Small intestine (tissue), 7 donors: ENCODE data around the gene DENND2D. TPM values are rescaled to one million over a fixed set of nuclear protein-coding genes. Genes with fewer than 3 reads are reported as not detected.

Experiments used
- DNase-seq, 2 donors: peaks; one replicate each; pipeline versions ENCODE4 v3.0.0 to v3.0.0-alpha.2; 2013
- FAIRE-seq: peaks from 2 replicates; lab custom pipeline; 2012; peaks lifted over from hg19 to GRCh38; lab: Jason Lieb, UNC
- H3K27ac ChIP-seq, 3 donors: one replicate each; pipeline ENCODE4 v1.5.1; 2013; ENCODE audit warnings: low read length in 2 of 3, mild to moderate bottlenecking in 2 of 3, control low read depth in 1 of 3, inconsistent platforms in 1 of 3, low read depth in 1 of 3, moderate library complexity in 1 of 3
- H3K27me3 ChIP-seq, 3 donors: one replicate each; pipeline ENCODE4 v1.6.1; 2013; ENCODE audit warnings: low read length in 3 of 3, inconsistent platforms in 1 of 3; ENCODE audit not compliant: control insufficient read depth in 3 of 3, insufficient read depth in 3 of 3
- H3K36me3 ChIP-seq, 3 donors: one replicate each; pipeline ENCODE4 v1.6.1; 2013; ENCODE audit warnings: low read length in 3 of 3, inconsistent platforms in 1 of 3, low read depth in 1 of 3, mild to moderate bottlenecking in 1 of 3, moderate library complexity in 1 of 3; ENCODE audit not compliant: control insufficient read depth in 3 of 3, insufficient read depth in 2 of 3
- H3K4me1 ChIP-seq, 3 donors: one replicate each; pipeline ENCODE4 v1.6.1; 2013; ENCODE audit warnings: low read length in 2 of 3, inconsistent platforms in 1 of 3, low read depth in 1 of 3, mild to moderate bottlenecking in 1 of 3, moderate library complexity in 1 of 3; ENCODE audit not compliant: control insufficient read depth in 3 of 3, insufficient read depth in 2 of 3
- H3K4me3 ChIP-seq, 3 donors: one replicate each; pipeline ENCODE4 v1.5.1; 2013; ENCODE audit warnings: low read length in 3 of 3, control low read depth in 1 of 3, inconsistent platforms in 1 of 3, low read depth in 1 of 3, mild to moderate bottlenecking in 1 of 3, moderate library complexity in 1 of 3
- H3K9me3 ChIP-seq, 2 donors: one replicate each; pipeline ENCODE4 v1.6.1; 2013; ENCODE audit warnings: low read depth in 1 of 2, low read length in 1 of 2; ENCODE audit not compliant: control insufficient read depth in 2 of 2, insufficient read depth in 1 of 2
- WGBS, 3 donors: extraction: QIAGEN DNeasy Blood & Tissue Kit; methylation state at CpG; one replicate each; pipeline ENCODE4 v1.1.7; 2013; 5-methylcytosine and 5-hydroxymethylcytosine counted together
- polyA plus RNA-seq, 4 donors: library from polyadenylated mRNA; stranded (reverse) in 3 of 4; unstranded in 1 of 4; fragments of 200-250 nt in 3 of 4; fragments of 120-200 nt in 1 of 4; gene quantifications; one replicate each; pipeline versions ENCODE4 v1.2.1 to v1.2.3, GENCODE V29; 2013
- donor health status: healthy with polysubstance abuse.
- donor health status: control.
- donor health status: control.
- donor health status: Bipolar disorder and iron deficiency.
- donor health status: healthy.

DENND2D gene
- polyA plus RNA-seq, 4 donors, result 31.3 to 54.6 (median 40.5) TPM

DNA sequence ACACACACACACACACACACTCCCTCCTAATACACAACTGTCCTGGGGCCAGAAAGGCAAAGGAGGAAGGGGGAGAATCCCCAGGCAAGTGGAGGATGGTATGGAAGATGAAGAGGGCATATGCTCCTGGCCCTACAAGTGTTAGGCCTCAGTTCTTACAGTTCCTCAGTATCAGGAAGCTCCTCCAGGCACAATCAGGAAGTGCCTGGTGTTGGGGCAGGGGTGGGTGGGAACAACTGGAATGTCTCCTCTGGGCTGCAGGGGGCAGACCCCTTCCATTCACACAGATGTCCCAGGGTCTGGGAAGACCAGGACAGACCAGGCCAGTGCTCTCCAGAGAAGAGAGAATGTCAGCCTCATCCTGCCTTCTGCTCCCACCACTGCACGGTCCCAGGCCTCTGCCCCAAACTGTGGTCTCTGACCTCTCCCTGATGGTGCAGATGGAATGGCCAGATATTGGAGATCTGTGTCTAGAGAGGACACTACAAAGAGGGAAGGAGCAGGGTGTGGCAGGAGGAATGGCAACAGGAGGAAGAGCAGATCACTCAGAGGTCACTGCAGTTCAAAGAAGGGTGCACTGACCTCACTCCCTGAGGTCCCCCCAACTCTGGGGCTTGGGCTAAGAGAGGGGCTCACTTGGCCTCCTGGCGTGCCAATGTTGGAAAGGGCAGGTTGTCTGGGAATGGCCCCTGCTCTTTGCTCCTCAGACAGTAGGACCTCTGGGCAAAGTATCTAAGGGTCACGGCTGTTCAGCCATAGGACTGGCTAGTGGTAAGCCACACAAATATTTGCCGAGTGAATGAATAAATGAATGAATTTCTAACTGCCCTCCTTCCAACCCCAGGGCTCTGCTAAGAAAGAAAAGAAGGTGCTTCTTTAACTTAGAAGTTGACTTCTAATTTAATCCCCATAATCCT, 2.5 kb upstream of the DENND2D start:
- H3K9me3 ChIP-seq, result no peaks in the 10 kb centered on the region
- H3K27ac ChIP-seq, result peak overlapping the region; percentile 79 to 97 (median 88)
- FAIRE-seq (no peak), DNase-seq (peak; percentile 48 to 59)
- WGBS, 3 donors, result 15 to 51% (median 19%) methylated on average over 4 of the region's 4 CpGs
- peaks cover 0 to 36% (median 15%) of the 10 kb centered on the region in 3 donors for H3K4me1 ChIP-seq
- H3K4me3 ChIP-seq, result peak overlapping the region; percentile 52 to 98 (median 82)
- no peaks in the 10 kb centered on the region for H3K27me3 ChIP-seq
- peaks cover 0 to 27% (median 8%) of the 10 kb centered on the region in 3 donors for H3K36me3 ChIP-seq

GRCh38 chr1:111202366-111202706, 1.9 kb upstream of the DENND2D start:
- Histone ChIP-seq H3K36me3 (peaks cover 6 to 33% (median 9%) of the 10 kb centered on the region in 3 donors), H3K9me3 (no peaks in the 10 kb centered on the region), H3K27ac (peak overlapping the region; percentile 79 to 97 (median 88)), H3K27me3 (no peaks in the 10 kb centered on the region), H3K4me3 (peak overlapping the region in 1 of 3 donors; percentile 16), H3K4me1 (peaks cover 0 to 36% (median 15%) of the 10 kb centered on the region in 3 donors)
- DNase-seq (peak; percentile 64 to 69), FAIRE-seq (no peak)
- WGBS, 3 donors, result 89 to 95% (median 89%) methylated on average over 1 of the region's 1 CpG

- peak overlapping the region in 1 of 3 donors; percentile 58 for H3K4me3 ChIP-seq
- 68 to 79% (median 73%) methylated on average over 5 of the region's 5 CpGs for WGBS, 3 donors
- peaks cover 8 to 39% (median 16%) of the 10 kb centered on the region in 3 donors for H3K36me3 ChIP-seq
- no peaks in the 10 kb centered on the region for H3K9me3 ChIP-seq
- no peak for DNase-seq
- H3K27me3 ChIP-seq, result no peaks in the 10 kb centered on the region
- H3K27ac ChIP-seq, result peak overlapping the region in 2 of 3 donors; percentile 56 to 70
- H3K4me1 ChIP-seq, result peaks cover 0 to 36% (median 15%) of the 10 kb centered on the region in 3 donors
- no peak for FAIRE-seq
Observed at GRCh38 chr1:111201275-111202090, 1.0 kb upstream of the DENND2D start.

DNA sequence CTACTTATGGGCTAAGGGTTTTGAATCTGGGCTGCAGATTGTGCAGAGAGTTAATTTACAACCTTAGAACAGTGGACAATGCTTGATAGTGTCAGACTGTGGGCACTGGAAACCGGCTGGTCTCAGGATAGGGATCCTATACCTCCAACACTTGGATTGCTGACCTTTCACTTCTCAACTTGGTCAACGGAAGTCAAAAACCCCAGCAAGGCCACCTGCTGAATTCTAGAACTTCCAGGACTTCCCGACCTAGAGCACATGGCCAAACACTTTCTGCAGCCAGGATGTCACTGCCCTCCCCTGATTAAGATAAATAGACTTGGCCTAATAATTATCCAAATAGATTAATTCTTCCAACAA, 336 bp upstream of the DENND2D start:
- 44 to 75% (median 60%) methylated on average over 3 of the region's 3 CpGs for WGBS, 3 donors
- H3K9me3 ChIP-seq, result no peaks in the 10 kb centered on the region
- H3K4me1 ChIP-seq, result peaks cover 0 to 40% (median 15%) of the 10 kb centered on the region in 3 donors
- FAIRE-seq (no peak), DNase-seq (no peak)
- H3K36me3 ChIP-seq, result peaks cover 8 to 46% (median 23%) of the 10 kb centered on the region in 3 donors
- no peaks in the 10 kb centered on the region for H3K27me3 ChIP-seq
- peak overlapping the region in 1 of 3 donors; percentile 58 for H3K4me3 ChIP-seq
- H3K27ac ChIP-seq, result peak overlapping the region; percentile 2 to 59 (median 39)

DNA sequence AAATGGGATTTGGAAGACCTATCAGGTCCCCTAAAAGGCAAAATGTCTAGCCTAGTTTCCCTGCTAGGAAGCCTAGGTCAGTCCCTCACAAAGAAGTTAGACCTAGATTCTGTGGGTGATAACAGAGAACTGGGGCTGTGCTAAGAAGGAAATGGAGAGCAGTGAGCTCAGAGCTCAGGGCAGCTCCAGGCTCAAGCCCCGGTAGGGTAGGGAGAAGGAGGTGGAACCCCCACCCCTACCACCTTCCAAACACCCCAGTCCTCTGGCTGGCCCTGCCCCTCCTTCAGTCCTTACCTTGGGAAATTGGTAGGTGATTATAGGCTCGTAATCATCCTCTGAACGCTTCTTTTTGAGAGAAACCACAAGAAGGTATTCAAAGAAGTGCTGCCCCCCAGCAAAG, 1.1 kb downstream of the DENND2D start:
- peak overlapping the region in 2 of 3 donors; percentile 53 to 59 for H3K27ac ChIP-seq

DNA sequence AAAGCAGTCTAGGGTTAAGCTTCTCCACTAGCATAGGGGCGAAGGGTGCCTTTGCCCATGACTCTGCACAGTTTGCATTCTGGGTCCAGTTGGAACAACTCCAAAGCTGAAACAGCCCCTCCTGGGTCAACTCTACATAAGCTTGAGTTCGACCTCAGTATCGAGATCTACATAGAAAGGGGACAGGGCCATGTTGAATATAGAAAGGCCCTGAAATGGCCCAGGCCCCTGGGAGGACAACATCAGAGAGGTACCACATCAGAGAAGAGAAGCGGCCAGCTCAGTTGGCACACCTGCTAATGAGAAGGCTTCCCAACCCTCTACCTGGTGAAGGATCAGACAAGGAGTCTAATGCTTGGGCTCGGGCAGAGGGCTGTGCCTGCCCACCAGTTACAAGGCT, 1.6 kb downstream of the DENND2D start:
- WGBS, 3 donors, result 70 to 89% (median 80%) methylated on average over 5 of the region's 5 CpGs
- DNase-seq, result no peak

More for the DNA sequence above, 1.1 kb downstream of the DENND2D start:
- Histone ChIP-seq H3K4me1 (peaks cover 0 to 44% (median 15%) of the 10 kb centered on the region in 3 donors), H3K9me3 (no peaks in the 10 kb centered on the region), H3K27me3 (no peaks in the 10 kb centered on the region), H3K36me3 (peaks cover 8 to 56% (median 30%) of the 10 kb centered on the region in 3 donors), H3K4me3 (peak overlapping the region in 2 of 3 donors; percentile 33 to 58)
- DNase-seq, result no peak
- 71 to 88% (median 82%) methylated on average over 3 of the region's 3 CpGs for WGBS, 3 donors
- FAIRE-seq, result no peak

DNA sequence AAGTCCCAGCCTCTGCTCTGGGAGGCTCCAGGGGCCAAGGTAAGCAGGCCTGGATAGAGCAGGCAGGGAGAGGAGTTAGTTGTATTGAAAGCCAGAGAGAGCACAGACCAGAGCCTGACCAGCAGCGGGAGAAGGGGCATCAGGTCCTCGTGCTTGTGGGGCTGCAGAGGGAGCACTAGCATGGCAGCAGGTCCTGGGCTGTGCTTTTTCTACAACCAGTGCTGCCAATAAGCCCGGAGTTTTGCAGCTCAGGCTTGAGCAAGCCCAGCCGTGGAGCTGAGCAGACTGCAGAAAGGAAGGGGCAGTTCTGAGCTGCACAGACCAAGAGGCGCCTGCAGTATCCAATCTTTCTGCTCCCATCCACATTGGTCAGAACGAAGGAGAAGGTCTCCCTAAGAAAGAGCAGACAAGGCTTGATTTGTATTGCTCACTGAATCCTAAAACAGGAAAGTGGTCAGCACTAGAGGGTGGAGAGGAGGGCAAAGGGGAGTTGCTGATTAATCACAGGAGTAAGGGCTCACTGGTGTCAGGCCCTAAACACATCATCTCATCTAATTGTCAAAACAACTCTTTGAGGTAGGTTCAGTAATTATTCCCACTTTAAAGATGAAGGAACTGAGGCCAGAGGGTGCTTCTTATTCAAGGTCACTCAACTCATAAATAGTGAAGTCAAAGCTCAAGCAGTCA, 2.7 kb downstream of the DENND2D start:
- no peak for DNase-seq
- FAIRE-seq, result no peak
- Histone ChIP-seq H3K4me1 (peaks cover 5 to 55% (median 13%) of the 10 kb centered on the region in 3 donors), H3K27me3 (no peaks in the 10 kb centered on the region), H3K9me3 (no peaks in the 10 kb centered on the region), H3K27ac (no peak overlapping the region), H3K36me3 (peaks cover 8 to 60% (median 39%) of the 10 kb centered on the region in 3 donors), H3K4me3 (peak overlapping the region in 2 of 3 donors; percentile 20 to 58)
- 50 to 77% (median 67%) methylated on average over 6 of the region's 6 CpGs for WGBS, 3 donors

More for the DNA sequence above, 1.6 kb downstream of the DENND2D start:
- Histone ChIP-seq H3K36me3 (peaks cover 8 to 60% (median 33%) of the 10 kb centered on the region in 3 donors), H3K9me3 (no peaks in the 10 kb centered on the region), H3K27me3 (no peaks in the 10 kb centered on the region), H3K4me3 (peak overlapping the region in 2 of 3 donors; percentile 33 to 58), H3K4me1 (peaks cover 0 to 49% (median 15%) of the 10 kb centered on the region in 3 donors), H3K27ac (peak overlapping the region in 2 of 3 donors; percentile 45 to 59)
- no peak for FAIRE-seq
